OCI-LY7 (cell line): ENCODE data around the gene MON2. TPM values are rescaled to one million over a fixed set of nuclear protein-coding genes. Genes with fewer than 3 reads are reported as not detected.
A peak's percentile ranks its signal among the peaks of the same experiment; 100 is the strongest.

Source experiments
- BruUV-seq: library from RNA; stranded (reverse); fragments of 400-500 nt; replicated peaks from 2 replicates; lab custom pipeline; 2021; lab: Mats Ljungman, UMichigan
- CTCF ChIA-PET: fragments of 300-600 bp; sonication (Branson Sonifier 250); formaldehyde crosslinking; loops from one replicate; lab custom pipeline; 2022; ENCODE audit warnings: antibody characterized with exemption; ENCODE audit not compliant: unreplicated experiment; lab: Charles Lee
- POLR2A ChIA-PET: fragments of 300-600 bp; sonication (Branson Sonifier 250); formaldehyde crosslinking; loops from one replicate; lab custom pipeline; 2022; ENCODE audit warnings: antibody characterized with exemption; lab: Charles Lee
- DNase-seq: peaks from one replicate; pipeline ENCODE4 v3.0.0-alpha.2; 2015; ENCODE audit warnings: low spot score
- H2AFZ ChIP-seq: fragments of 200-600 bp; sonication (generic), shearing (Covaris generic); 2 replicates; pipeline ENCODE4 v1.6.1; 2014; ENCODE audit warnings: mild to moderate bottlenecking, antibody characterized with exemption, low read length, moderate library complexity
- H3K27ac ChIP-seq: fragments of 200-600 bp; sonication (generic); 2 replicates; pipeline ENCODE4 v1.5.1; 2014; ENCODE audit warnings: mixed run types, low read depth, mild to moderate bottlenecking, moderate library complexity, low read length, inconsistent platforms; ENCODE audit not compliant: poor library complexity, severe bottlenecking
- H3K36me3 ChIP-seq: fragments of 200-600 bp; sonication (generic); 2 replicates; pipeline ENCODE4 v1.6.1; 2014; ENCODE audit warnings: mild to moderate bottlenecking, antibody characterized with exemption, low read length, moderate library complexity, mixed read lengths; ENCODE audit not compliant: insufficient read depth
- H3K4me1 ChIP-seq: fragments of 200-600 bp; sonication (generic); 2 replicates; pipeline ENCODE4 v1.5.1; 2014; ENCODE audit warnings: mild to moderate bottlenecking, low read length; ENCODE audit not compliant: insufficient read depth, poor library complexity, severe bottlenecking
- H3K4me2 ChIP-seq: fragments of 200-600 bp; sonication (generic); 2 replicates; pipeline ENCODE4 v1.6.1; 2014; ENCODE audit warnings: mild to moderate bottlenecking, low read length
- H3K4me3 ChIP-seq: fragments of 200-600 bp; sonication (generic); 2 replicates; pipeline ENCODE4 v1.5.1; 2014; ENCODE audit warnings: mild to moderate bottlenecking, low read depth, low read length; ENCODE audit not compliant: poor library complexity, severe bottlenecking
- H3K79me2 ChIP-seq: fragments of 200-600 bp; sonication (generic); 2 replicates; pipeline ENCODE4 v1.6.1; 2016; ENCODE audit warnings: low read depth, mild to moderate bottlenecking, low read length, moderate library complexity, mixed read lengths; ENCODE audit not compliant: insufficient read depth
- H3K9me2 ChIP-seq: fragments of 200-600 bp; sonication (generic); 2 replicates; pipeline ENCODE4 v1.6.1; 2016; ENCODE audit warnings: mild to moderate bottlenecking, low read length, mixed read lengths; ENCODE audit not compliant: insufficient read depth
- H3K9me3 ChIP-seq: fragments of 200-600 bp; sonication (generic); 2 replicates; pipeline ENCODE4 v1.6.1; 2014; ENCODE audit warnings: mild to moderate bottlenecking, mixed run types, low read length, mixed read lengths
- H4K20me1 ChIP-seq: fragments of 200-600 bp; sonication (generic); 2 replicates; pipeline ENCODE4 v1.6.1; 2014; ENCODE audit warnings: mild to moderate bottlenecking, antibody characterized with exemption, low read length, moderate library complexity, mixed read lengths; ENCODE audit not compliant: insufficient read depth
- EZH2phosphoT487 ChIP-seq: fragments of 200-600 bp; sonication (generic); IDR thresholded peaks from 2 replicates; pipeline ENCODE4 v1.6.1; 2018; ENCODE audit warnings: low read depth, borderline replicate concordance, mild to moderate bottlenecking, mixed run types, antibody characterized with exemption, low read length, moderate library complexity, mixed read lengths
- intact Hi-C: fragments of 100-400 bp; cut with micrococcal nuclease; formaldehyde crosslinking; loops from one replicate; pipeline ENCODE4 v1.10.0; 2022; ENCODE audit not compliant: unreplicated experiment
- total RNA-seq, 2 experiments: library from RNA; depleted of rRNA in 1 of 2; stranded (reverse); fragments of >200 nt in 1 of 2; shearing (Covaris generic) in 1 of 2; gene quantifications; 2 replicates each; pipeline ENCODE4 v1.2.3, GENCODE V29; 2014 to 2022
- TF ChIP-seq, protein P1 (sequence below): fragments of 200-600 bp; sonication (generic); conservative IDR thresholded peaks from 2 replicates; pipeline ENCODE4 v1.5.1; 2014; ENCODE audit warnings: mild to moderate bottlenecking, antibody characterized with exemption, low read length, moderate library complexity, mixed read lengths

Gene MON2
- total RNA-seq, 2 experiments from 2014 or later: 31.6 to 54.7 TPM

DNA sequence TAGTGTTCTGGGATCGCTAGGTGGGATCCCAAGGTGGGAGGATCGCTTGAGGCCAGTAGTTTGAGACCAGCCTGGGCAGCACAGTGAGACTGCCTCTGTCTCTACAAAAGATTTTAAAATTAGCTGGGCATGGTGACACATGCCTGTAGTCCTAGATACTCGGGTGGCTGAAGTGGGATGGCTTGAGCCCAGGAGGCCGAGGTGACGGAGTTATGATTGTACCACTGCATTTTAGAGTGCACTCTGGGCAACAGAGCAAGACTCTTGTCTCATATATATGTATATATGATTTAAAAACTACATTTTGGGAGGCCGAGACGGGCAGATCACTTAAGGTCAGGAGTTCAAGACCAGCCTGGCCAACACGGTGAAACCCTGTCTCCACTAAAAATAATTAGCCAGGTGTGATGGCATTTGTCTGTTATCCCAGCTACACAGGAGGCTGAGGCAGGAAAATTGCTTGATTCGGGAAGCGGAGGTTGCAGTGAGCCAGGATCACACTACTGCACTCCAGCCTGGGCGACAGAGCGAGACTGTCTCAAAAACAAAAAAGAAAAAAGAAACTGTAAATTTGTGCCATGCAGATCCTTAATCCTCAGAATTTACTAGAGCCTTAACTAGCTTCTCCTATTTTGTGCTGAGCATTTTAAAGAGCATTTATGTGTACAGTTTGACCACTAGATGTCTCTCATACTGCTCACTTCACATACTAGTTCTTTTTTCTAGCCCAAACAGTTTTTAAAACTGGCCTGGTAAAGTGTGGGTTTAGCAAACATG lies 114.8 kb downstream of the MON2 start:
- H4K20me1 ChIP-seq: no peaks in the 10 kb centered on the region
- ChIA-PET CTCF (interaction anchor here (1.2 kb wide), 1 partner anchor 213 kb away, joined by 5 read pairs; no protein-coding TSS in a partner anchor), POLR2A (interaction anchor here (0.6 to 1.1 kb wide), 3 partner anchors 8 to 215 kb away, joined by 3 to 4 read pairs (median 3); no protein-coding TSS in a partner anchor)
- H3K79me2 ChIP-seq: no peaks in the 10 kb centered on the region
- H3K9me2 ChIP-seq: no peaks in the 10 kb centered on the region
- H3K4me2 ChIP-seq: no peak overlapping the region
- TF ChIP-seq, protein P1, sequence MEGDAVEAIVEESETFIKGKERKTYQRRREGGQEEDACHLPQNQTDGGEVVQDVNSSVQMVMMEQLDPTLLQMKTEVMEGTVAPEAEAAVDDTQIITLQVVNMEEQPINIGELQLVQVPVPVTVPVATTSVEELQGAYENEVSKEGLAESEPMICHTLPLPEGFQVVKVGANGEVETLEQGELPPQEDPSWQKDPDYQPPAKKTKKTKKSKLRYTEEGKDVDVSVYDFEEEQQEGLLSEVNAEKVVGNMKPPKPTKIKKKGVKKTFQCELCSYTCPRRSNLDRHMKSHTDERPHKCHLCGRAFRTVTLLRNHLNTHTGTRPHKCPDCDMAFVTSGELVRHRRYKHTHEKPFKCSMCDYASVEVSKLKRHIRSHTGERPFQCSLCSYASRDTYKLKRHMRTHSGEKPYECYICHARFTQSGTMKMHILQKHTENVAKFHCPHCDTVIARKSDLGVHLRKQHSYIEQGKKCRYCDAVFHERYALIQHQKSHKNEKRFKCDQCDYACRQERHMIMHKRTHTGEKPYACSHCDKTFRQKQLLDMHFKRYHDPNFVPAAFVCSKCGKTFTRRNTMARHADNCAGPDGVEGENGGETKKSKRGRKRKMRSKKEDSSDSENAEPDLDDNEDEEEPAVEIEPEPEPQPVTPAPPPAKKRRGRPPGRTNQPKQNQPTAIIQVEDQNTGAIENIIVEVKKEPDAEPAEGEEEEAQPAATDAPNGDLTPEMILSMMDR: peak; percentile 84
- TF ChIP-seq EZH2phosphoT487: no peak
- H3K9me3 ChIP-seq: no peaks in the 10 kb centered on the region
- peaks cover 22% of the 10 kb centered on the region for H3K36me3 ChIP-seq
- no peak overlapping the region for H2AFZ ChIP-seq
- BruUV-seq: no TSS peak
- no peak overlapping the region for H3K27ac ChIP-seq
- DNase-seq: peak; percentile 52
- intact Hi-C loops: loop anchor here (1.0 to 5.0 kb wide), 2 partner anchors 144 to 214 kb away; no protein-coding TSS in a partner anchor
- H3K4me3 ChIP-seq: no peak overlapping the region
- no peaks in the 10 kb centered on the region for H3K4me1 ChIP-seq

DNA sequence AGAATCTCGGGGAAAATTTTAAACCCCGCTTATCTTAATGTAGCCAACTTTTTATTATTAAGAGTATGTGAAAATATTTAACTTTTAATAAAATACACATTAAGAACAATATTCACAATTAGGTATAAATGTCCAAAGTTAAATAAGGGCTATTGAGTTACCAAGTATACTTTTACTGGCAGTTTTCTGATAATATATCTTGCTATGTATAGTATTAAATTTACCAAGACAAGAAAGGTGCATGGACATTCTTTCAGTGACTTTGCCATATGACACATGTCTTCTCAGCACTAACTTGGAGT lies 115.4 kb downstream of the MON2 start:
- ChIA-PET CTCF (interaction anchor here (0.5 kb wide), 1 partner anchor 48 kb away, joined by 3 read pairs; no protein-coding TSS in a partner anchor), POLR2A (interaction anchor here (1.1 kb wide), 1 partner anchor 214 kb away, joined by 4 read pairs; no protein-coding TSS in a partner anchor)
- TF ChIP-seq, protein P1: peak; percentile 3; the same call in 1 of the 2 replicates
- TF ChIP-seq EZH2phosphoT487: no peak
- Histone ChIP-seq H3K27ac (no peak overlapping the region), H3K9me3 (no peaks in the 10 kb centered on the region), H3K4me2 (no peak overlapping the region), H3K79me2 (no peaks in the 10 kb centered on the region), H3K36me3 (peaks cover 21% of the 10 kb centered on the region), H3K4me3 (no peak overlapping the region), H4K20me1 (no peaks in the 10 kb centered on the region), H3K9me2 (no peaks in the 10 kb centered on the region), H3K4me1 (no peaks in the 10 kb centered on the region), H2AFZ (no peak overlapping the region)
- intact Hi-C loops: loop anchor here (5.0 kb wide), 1 partner anchor 145 kb away; no protein-coding TSS in a partner anchor
- no peak for DNase-seq
- BruUV-seq: no TSS peak

DNA sequence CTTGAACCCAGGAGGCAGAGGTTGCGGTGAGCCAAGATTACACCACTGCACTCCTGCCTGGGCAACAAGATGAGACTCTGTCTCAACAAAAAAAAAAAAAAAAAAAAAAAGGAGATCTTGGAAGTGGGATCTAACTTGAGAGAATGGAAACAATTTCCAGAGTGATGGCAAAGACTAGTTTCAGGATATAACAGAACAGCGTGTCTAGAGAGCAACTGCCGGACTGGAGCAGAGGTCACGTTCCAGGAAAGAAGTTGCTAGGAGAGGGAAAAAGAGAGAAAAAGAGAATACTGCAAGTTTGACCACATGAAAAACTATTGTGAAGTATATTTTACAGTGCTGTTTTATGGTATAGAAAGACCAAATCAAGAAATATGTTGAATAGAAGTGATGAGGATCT lies 118.0 kb downstream of the MON2 start:
- H4K20me1 ChIP-seq: no peaks in the 10 kb centered on the region
- no peak overlapping the region for H3K4me3 ChIP-seq
- peaks cover 20% of the 10 kb centered on the region; the same call in 1 of the 2 replicates for H3K36me3 ChIP-seq
- no peak for DNase-seq
- no TSS peak for BruUV-seq
- no peaks in the 10 kb centered on the region for H3K9me2 ChIP-seq
- H3K4me1 ChIP-seq: no peaks in the 10 kb centered on the region
- no peak for TF ChIP-seq EZH2phosphoT487
- H3K27ac ChIP-seq: no peak overlapping the region
- intact Hi-C loops: loop anchor here (5.0 kb wide), 1 partner anchor 147 kb away; no protein-coding TSS in a partner anchor
- H3K9me3 ChIP-seq: no peaks in the 10 kb centered on the region
- no peaks in the 10 kb centered on the region for H3K79me2 ChIP-seq
- H3K4me2 ChIP-seq: no peak overlapping the region
- POLR2A ChIA-PET: no interaction called here
- H2AFZ ChIP-seq: no peak overlapping the region
- CTCF ChIA-PET: no interaction called here
